MM.1S (cell line): Measurements from ENCODE around the gene GTPBP3.

Experiments
- DNase-seq: peaks from one replicate; pipeline ENCODE4 v3.0.0-alpha.2; 2015
- H2AFZ ChIP-seq: fragments of 300-600 bp; sonication (generic); 2 replicates; pipeline ENCODE4 v1.6.0; 2016; ENCODE audit warnings: antibody characterized with exemption, low read length
- H3F3A ChIP-seq: fragments of 300-600 bp; sonication (generic); 2 replicates; pipeline ENCODE4 v1.6.1; 2016; ENCODE audit warnings: mild to moderate bottlenecking, antibody characterized with exemption, low read length, moderate library complexity, mixed read lengths; ENCODE audit not compliant: insufficient read depth
- H3K27ac ChIP-seq: fragments of 300-600 bp; sonication (generic); 2 replicates; pipeline ENCODE4 v1.5.1; 2016; ENCODE audit warnings: mild to moderate bottlenecking, low read length
- H3K27me3 ChIP-seq: fragments of 300-600 bp; sonication (generic); replicated peaks from 2 replicates; pipeline ENCODE4 v1.6.0; 2016; ENCODE audit warnings: low read length; ENCODE audit not compliant: insufficient read depth
- H3K36me3 ChIP-seq: fragments of 300-600 bp; sonication (generic); replicated peaks from 2 replicates; pipeline ENCODE4 v1.6.1; 2016; ENCODE audit warnings: mild to moderate bottlenecking, low read length, mixed read lengths; ENCODE audit not compliant: insufficient read depth
- H3K4me1 ChIP-seq: fragments of 300-600 bp; sonication (generic); 2 replicates; pipeline ENCODE4 v1.6.1; 2016; ENCODE audit warnings: low read length, mixed read lengths
- H3K4me2 ChIP-seq: fragments of 300-600 bp; sonication (generic); 2 replicates; pipeline ENCODE4 v1.6.0; 2016; ENCODE audit warnings: low read depth, low read length
- H3K4me3 ChIP-seq: fragments of 300-600 bp; sonication (generic); 2 replicates; pipeline ENCODE4 v1.5.1; 2016; ENCODE audit warnings: low read length, mixed read lengths
- H3K79me2 ChIP-seq: fragments of 300-600 bp; sonication (generic); 2 replicates; pipeline ENCODE4 v1.6.1; 2016; ENCODE audit warnings: mixed run types, low read length, mixed read lengths
- H3K9ac ChIP-seq: fragments of 300-600 bp; sonication (generic); 2 replicates; pipeline ENCODE4 v1.6.1; 2016; ENCODE audit warnings: low read length, mixed read lengths
- H3K9me2 ChIP-seq: fragments of 300-600 bp; sonication (generic); replicated peaks from 2 replicates; pipeline ENCODE4 v1.6.1; 2016; ENCODE audit warnings: mild to moderate bottlenecking, low read length, mixed read lengths; ENCODE audit not compliant: insufficient read depth
- H3K9me3 ChIP-seq: fragments of 300-600 bp; sonication (generic); replicated peaks from 2 replicates; pipeline ENCODE4 v1.6.1; 2016; ENCODE audit warnings: mild to moderate bottlenecking, low read length, mixed read lengths; ENCODE audit not compliant: insufficient read depth
- H4K20me1 ChIP-seq: fragments of 300-600 bp; sonication (generic); 2 replicates; pipeline ENCODE4 v1.6.1; 2016; ENCODE audit warnings: mild to moderate bottlenecking, low read length, moderate library complexity, mixed read lengths; ENCODE audit not compliant: insufficient read depth
- CTCF ChIP-seq: fragments of 300-600 bp; sonication (generic); IDR thresholded peaks from 2 replicates; pipeline ENCODE4 v1.5.1; 2016; ENCODE audit warnings: antibody characterized with exemption, low read length, mixed read lengths
- EZH2 ChIP-seq: fragments of 300-600 bp; sonication (generic); optimal IDR thresholded peaks from 2 replicates; pipeline ENCODE3; 2017; ENCODE audit warnings: low read depth, mild to moderate bottlenecking, antibody characterized with exemption, low read length, mixed read lengths
- EZH2phosphoT487 ChIP-seq: fragments of 300-600 bp; sonication (generic); IDR thresholded peaks from 2 replicates; pipeline ENCODE4 v1.6.1; 2018; ENCODE audit warnings: antibody characterized with exemption, low read length

The GTPBP3 gene

GRCh38 chr19:17346109-17346671 lies 8.8 kb downstream of the GTPBP3 start:
- H3K27me3 ChIP-seq = peaks cover 17% of the 10 kb centered on the region
- no peaks in the 10 kb centered on the region for H4K20me1 ChIP-seq
- H3K9me3 ChIP-seq = no peaks in the 10 kb centered on the region
- no peaks in the 10 kb centered on the region for H3K36me3 ChIP-seq
- no peak overlapping the region for H3K27ac ChIP-seq
- H2AFZ ChIP-seq = peak overlapping the region; percentile 14; the same call in 1 of the 2 replicates
- no peaks in the 10 kb centered on the region for H3K4me1 ChIP-seq
- H3K9ac ChIP-seq = no peak overlapping the region
- H3K4me2 ChIP-seq = peak overlapping the region; percentile 34; the same call in 1 of the 2 replicates
- peak; percentile 69 for DNase-seq
- H3F3A ChIP-seq = no peaks in the 10 kb centered on the region
- H3K9me2 ChIP-seq = no peaks in the 10 kb centered on the region
- H3K4me3 ChIP-seq = no peak overlapping the region
- TF ChIP-seq CTCF = peak; percentile 83
- TF ChIP-seq EZH2 = no peak
- no peak for TF ChIP-seq EZH2phosphoT487
- no peaks in the 10 kb centered on the region for H3K79me2 ChIP-seq

- Histone ChIP-seq H3K4me3 (no peak overlapping the region), H3K4me2 (no peak overlapping the region), H3K27me3 (peaks cover 24% of the 10 kb centered on the region), H3K9me2 (no peaks in the 10 kb centered on the region), H3K79me2 (no peaks in the 10 kb centered on the region), H3K4me1 (no peaks in the 10 kb centered on the region), H3K27ac (no peak overlapping the region), H3K9me3 (no peaks in the 10 kb centered on the region), H3K9ac (no peak overlapping the region), H4K20me1 (no peaks in the 10 kb centered on the region), H3K36me3 (no peaks in the 10 kb centered on the region), H2AFZ (no peak overlapping the region), H3F3A (no peaks in the 10 kb centered on the region)
- TF ChIP-seq CTCF (no peak), EZH2 (no peak), EZH2phosphoT487 (no peak)
- DNase-seq = no peak
Observed at GRCh38 chr19:17347361-17347760, 10.0 kb downstream of the GTPBP3 start.

- Histone ChIP-seq H3K36me3 (no peaks in the 10 kb centered on the region), H3K4me3 (no peak overlapping the region), H3K9me3 (no peaks in the 10 kb centered on the region), H3K4me1 (no peaks in the 10 kb centered on the region), H3K9ac (no peak overlapping the region), H3K4me2 (no peak overlapping the region), H3K27ac (no peak overlapping the region), H2AFZ (no peak overlapping the region), H3F3A (no peaks in the 10 kb centered on the region), H3K9me2 (no peaks in the 10 kb centered on the region), H3K27me3 (peaks cover 24% of the 10 kb centered on the region), H3K79me2 (no peaks in the 10 kb centered on the region), H4K20me1 (no peaks in the 10 kb centered on the region)
- no peak for TF ChIP-seq CTCF
- no peak for TF ChIP-seq EZH2phosphoT487
- no peak for TF ChIP-seq EZH2
- no peak for DNase-seq
Observed at GRCh38 chr19:17347877-17348276, 10.5 kb downstream of the GTPBP3 start.
